Measurements from ENCODE around the gene SNX33.
"Not testable (repeated sequence)": the region's sequence is repeated elsewhere in the genome, so short reads cannot be mapped to it uniquely, and the experiment has no call there.

The SNX33 gene

DNA sequence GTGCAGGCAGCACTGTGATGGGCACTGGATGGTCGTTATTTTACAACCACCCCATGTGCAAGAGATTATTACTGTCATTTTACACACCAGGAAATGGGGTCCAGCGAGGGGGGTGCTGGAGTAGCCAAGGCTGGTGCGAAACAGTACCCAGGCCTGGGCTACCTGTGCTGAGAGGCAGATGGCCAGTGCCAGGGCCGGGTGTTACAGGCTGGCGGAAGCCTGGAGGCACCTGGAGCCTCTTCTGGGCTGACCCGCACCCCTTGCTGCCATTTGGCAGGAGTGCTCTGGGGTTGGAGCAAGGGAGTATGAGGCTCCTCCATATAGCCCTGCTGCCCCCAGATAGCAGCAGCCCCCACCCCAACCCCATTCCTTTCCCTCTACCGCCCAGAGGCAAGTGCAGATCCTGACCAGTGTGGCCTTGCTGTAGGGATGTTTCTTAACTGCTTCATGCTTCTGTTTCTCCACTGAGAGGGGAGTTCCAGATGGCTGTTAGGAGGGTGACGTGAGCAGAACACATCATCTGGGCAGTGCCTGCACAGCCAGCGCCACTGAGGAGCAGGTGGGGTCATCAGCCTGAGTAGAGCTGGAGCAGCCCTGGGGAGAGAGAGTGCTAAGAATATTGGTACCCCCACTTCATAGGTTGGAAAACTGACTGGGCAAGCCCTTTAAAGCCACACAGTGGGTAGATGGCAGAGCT, 15.3 kb downstream of the SNX33 start:
- no peak for DNase-seq

DNA sequence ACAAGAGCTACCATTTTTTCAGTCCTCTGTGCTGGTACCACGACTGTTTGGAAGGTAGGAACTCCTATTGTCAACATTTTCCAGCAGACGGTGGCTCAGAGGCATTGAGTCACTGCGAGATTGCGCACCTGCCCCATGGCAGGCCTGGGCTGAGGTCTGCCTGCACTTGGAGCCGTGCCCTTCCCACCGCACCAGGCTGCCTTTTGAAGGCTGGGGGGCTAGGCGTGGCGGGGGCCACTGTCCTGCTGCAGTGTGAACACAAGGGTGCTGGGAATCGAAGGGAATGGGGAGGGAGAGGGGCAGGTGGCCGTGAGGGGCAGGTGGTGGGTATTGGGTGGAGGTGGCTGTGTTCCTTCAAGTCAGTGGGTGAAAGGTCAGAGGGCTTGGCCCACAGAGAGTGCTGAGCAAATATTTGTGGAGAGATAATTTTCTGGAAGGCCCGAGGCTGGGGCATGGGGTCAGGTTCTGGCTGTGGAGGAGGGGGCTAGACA, 16.3 kb downstream of the SNX33 start:
- DNase-seq = no peak

DNA sequence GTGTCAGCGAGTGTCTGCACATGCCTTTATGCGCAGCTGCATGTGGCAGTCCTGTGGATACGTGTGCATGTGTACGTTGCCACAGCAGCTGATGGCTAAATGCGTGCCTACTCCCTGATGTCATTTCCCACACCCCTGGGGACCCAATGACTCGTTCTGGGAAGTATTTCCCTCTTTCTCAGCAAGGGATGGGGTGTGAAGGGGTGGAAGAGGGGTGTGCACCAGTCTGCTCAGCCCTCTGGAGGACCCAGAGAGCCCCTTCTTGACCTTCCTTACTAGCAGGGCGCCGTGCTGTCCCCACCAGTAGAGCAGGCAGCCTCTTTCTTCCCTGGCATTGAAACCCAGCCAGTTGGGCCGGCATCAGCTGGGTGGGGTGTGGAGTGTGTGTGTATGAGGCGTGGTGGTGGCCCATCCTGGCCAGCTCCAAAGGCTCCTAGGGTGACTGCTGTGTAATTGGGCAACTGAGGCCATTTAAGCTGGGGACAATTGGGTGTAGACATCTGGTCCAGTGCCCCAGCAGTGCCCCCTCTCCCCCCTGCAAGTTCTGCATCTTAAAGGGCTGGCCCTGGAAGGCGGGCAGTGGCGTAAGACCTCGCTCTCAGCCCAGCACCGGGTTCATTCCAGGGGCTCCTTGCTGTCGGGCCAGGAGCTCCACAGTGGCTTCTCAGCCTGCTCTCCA, 19.2 kb downstream of the SNX33 start:
- DNase-seq = no peak

DNA sequence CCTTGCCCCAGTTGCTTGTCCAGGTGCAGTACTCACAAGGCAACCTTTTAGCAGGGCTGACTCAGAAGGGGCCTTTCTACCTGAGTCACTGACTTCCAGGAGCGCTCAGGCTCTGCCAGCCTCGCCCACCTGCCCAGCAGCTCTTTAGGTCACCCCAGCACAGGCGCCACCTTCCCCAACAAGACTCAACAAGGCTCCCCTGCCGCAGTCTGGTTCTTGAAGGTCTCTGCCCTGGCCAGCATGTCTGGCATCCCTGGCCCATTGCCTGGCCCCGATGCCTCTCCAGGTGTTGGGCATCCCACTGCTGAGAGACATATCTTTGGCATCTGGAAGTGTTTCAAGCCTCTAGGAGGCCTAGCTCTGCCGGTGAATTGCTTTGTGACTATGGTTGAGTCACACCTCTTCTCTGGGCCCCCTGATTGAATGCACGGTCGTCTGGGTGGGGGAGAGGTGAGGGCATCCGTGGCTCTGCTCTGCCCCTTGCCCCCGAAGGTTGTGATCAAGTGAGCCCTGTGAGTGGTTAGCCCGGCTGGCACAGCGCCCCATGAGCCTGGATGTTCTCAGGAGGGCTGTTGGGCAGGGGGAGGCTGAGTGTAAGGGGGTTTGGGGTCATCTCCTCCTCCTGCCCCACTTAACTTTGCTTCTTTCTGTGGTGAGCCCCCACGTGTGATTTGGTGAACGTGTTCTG, 21.6 kb downstream of the SNX33 start:
- no peak for DNase-seq

DNA sequence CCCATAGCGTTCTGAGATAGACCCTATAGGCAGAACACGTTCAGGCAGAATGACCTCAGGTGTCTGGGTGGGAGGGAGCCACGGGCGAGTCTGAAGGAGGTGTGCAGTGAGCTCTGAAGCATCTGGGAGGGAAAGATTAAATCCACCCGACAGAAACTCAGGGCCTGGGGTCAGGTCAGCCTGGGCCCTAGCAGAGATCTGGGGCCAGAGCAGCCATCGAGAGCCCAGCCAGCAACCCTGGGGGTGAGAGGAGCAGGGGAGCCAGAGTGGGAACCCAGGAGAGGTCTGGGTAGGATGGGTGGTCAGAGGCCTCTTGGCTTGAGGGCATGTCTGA, 22.1 kb downstream of the SNX33 start:
- no peak for DNase-seq

DNA sequence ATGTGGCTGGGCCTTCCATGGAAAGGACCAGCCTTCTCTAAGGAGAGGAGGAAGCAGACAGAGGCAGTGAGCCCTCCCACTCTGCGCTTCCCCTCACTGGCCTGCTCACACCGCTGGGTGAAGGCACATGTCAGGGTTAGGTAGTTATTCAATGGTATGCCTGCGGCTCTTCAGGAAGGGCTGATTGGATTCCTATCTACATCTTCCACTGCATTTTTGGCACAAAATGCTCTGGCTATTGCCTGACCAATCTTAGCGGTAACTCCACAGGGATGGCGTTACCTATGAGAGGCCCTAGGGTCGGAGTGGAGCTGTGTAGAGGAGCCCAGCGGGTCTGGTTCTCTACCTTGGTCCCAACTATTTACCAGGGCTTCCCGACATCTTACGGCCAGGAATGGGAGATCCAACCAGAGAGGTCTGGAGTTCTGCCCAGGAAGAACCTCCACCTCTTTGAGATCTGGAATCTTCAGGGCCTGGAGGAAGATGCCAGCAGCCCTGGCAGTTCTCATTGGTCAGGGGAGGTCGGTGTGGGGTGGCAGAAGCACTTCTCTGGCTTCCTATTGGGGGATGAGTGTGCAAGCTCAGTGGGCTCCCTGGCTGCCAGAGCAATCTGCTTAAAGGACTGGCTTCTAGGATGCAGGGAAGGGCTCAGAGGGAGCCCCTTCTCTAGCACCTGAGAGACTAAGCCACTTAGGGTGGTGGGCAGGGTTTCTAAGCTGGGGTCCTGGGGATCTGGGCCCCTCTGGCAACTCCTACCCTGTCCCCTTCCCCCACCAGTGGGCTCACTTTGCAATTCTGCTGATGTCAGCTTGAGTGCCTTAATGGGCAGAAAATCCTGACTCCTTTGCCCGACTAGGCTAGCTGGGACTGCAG, 24.3 kb downstream of the SNX33 start:
- no peak for DNase-seq

DNA sequence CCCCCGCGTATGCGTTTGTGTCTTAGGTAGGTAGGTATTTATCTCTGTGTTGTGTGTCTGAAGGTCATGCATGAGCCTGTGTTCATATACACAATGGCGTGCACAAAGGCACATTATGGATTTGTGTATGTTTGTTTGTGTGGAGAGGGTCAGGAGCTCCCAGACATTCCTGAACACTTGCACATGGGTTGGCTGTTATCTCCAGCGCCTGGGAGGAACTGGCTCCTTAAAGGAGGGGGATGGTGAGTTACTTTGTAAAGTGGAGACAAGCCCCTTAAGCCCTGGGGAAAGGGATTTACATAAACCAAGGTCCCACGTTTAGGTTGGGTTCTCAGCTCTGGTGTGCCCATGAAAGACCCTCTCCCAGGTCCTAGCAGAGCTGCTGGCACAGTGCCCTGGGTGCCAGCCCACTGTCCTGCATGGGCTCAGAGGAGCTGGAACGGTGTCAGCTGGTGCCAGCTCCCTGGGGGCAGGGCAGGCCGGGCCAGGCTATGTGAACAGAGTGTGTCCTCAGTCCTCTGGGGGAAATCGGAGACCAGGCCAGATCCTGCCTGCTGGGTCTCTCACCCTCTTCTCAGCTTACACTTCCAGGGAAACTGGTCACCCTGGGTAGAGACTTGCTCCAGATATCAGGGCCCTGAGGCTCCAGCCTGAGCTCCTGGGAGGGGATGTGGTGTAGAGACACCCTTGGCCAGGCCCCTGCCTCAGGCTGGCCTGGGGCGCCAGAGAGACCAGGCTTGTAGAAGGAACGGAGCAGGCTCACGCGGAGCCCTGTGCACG, 25.1 kb downstream of the SNX33 start:
- DNase-seq = no peak

DNA sequence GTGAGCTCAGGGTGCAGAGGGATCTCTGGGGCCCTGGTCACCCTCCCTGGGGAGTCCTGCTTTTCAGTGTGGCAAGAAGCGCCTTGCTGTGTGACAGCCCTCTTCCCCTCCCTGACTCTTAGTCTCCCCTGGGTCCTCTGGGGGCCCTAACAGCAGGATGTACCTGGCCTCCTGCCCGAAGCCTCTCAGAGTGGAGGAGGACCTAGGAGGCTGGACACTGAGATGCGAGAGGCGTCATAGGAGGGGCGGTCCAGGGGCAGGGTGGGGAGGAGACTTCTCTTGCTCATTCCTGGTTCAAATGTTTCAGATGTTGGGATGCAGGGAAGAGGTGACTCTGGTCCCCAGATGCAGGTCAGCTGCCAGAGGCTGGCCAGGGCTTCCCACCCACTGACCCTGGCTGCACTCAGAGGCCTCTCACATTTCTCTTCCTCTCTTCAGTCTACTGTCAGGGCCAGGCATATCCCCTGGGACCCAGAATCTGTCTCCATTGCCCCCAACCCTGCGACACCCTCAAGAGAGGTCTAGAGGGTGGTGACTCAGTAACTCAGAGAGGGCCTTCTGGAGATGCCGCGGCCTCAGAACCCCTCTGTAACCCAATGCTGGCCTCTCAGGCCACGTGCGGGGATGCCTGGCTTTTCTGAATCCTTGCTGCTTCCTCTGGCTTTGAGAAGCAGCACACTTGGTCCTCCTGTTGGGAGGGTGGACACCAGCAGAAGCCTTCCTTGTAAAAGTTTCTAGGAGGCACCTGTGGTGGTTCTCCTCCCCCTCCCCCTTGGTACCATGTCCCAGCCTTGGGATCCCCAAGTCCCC, 25.9 kb downstream of the SNX33 start:
- DNase-seq = no peak

DNA sequence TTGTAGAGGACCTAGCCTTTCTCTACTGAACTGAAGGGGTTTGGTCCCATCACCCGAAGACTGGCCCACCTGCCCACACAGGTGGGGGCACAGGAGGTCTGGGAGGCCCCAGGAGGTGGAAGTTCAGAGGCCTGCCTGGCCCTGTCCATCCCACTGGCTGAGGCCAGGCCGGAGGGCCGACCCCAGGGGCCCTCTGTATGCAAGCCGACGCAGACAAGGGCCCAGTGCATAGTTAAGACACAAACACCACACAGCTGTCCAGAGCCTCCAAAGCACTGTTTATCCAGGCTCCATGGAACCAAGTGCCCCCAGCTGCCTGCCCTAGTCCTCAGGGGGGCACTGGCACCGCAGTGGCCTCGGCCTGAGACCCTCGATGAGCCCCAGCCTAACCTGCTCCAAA, 26.7 kb downstream of the SNX33 start:
- DNase-seq = no peak

DNA sequence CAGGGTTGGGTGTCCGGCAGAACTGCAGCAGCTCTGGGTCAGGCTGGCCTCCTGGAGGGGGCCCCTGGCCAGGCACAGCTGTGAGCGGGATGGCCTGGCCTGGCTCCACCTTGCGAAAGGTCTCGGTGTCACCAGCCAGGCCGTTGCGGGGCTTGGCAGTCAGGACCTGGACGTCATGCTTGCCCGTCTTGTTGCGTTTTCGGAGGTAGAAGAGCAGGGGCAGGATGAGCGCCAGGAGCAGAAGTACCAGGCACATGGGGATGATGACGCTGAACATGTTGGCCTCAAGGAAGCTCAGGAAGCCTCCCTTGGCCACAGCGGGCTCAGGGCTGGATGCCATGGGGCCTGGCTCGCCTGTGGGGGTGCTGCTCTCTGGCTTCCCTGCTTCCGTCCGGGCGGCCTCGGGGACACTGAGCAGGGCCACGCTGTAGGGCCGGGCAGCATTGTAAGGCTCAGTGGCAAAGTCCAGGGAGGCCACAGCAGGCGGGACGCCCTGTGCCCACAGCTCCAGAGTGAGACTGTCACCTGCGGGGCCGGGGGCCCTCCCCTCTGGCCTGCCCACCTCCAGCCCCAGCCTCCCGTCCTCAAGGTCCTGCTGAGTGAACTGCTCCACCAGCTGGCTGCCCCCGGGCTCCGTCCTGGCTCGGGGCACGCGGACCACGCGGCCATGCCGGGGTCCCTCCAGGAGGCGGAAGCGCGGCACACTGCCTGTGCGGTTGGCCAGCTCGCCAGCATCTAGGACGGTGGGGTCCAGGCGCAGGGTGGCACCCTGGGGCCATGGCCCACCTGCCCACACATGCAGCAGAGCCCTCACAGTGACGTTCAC, 28.1 kb downstream of the SNX33 start:
- no peak for DNase-seq

DNA sequence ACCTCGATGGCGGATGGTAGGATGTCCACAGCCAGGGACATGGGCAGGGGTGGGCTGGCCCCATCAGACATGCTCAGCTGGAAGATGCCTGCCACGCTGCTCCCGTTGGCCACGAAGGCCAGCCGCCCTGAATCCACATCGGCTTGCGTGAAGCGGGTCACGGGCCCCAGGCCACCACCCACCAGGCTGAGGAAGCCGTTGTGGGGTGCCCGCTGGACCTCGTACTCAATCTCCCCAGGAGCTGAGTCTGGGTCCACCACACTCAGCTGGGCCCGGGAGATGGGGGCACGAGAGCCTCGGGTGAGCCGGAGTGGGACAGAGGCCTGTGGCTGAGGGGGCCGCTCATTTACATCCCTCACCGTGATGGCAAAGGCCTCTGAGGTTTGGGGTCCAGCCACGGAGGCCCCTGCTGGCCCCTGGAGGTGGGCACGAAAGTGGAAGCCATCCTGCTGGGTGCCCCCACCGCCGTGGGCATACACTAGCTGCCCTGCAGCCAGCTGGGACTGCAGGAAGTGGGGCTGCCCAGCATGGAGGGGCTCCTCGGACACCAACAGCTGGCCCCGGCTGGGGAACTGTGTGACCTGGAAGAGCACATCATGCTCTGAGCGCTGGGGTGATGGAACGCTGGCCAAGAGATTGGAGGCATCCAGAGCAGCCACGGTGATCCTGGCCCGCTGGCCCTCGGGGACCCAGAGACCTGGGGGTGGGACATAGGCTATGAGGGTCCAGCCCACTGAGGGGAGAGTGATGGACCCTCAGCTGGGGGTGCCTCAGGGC, 29.2 kb downstream of the SNX33 start:
- DNase-seq = no peak

DNA sequence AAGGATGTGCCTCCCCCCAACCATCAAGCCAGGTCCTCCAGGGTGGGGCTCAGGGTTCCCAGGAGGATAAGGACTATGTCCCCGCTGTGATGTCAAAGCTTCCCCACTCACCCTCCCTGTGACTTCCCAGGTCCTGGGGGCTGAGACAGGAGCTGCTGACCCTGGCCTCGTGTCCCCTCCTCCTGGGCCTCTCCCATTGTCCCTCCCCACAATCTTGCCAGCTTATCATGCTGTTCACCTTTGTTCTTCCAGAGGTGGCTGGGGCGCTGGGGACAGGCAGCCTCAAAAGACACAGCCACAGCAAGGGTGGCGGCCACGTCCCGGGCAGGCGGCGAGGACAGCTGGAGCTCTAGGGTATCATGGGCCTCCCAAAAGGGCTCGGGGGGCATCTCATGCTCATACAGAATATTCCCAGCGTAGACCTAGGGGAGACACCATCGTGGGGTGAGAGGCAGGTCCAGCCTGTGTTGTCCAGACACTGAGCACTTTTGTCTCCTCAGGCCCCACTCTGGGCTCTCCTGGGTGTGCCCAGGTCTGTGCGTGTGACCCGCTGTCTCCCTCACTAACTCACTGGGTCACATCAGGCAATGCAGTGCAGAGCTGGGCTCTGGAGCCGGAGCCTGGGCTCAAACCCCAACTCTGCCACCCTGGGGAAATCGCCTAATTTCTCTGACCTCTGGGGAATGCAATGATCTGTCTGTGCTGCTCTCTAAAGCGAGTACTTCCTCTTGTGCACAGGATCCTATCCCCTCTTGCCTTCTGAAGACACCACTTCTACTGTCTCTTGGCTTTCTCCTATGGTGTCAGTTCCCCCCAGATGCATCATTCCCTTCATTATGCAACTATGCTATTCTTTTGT, 30.0 kb downstream of the SNX33 start:
- DNase-seq = no peak

DNA sequence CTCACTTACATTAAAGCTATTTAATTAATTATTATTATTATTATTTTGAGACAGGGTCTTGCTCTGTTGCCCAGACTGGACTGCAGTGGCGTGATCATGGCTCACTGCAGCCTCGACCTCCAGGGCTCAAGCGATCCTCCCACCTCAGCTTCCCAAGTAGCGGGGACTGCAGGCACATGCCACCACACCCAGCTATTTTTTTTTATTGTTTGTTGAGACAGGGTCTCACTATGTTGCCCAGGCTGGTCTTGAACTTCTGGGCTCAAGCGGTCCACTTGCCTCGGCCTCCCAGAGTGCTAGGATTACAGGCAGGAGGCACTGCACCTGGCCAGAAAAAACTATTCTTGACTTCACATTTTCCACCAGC, 30.6 kb downstream of the SNX33 start:
- not testable (repeated sequence) for DNase-seq

DNA sequence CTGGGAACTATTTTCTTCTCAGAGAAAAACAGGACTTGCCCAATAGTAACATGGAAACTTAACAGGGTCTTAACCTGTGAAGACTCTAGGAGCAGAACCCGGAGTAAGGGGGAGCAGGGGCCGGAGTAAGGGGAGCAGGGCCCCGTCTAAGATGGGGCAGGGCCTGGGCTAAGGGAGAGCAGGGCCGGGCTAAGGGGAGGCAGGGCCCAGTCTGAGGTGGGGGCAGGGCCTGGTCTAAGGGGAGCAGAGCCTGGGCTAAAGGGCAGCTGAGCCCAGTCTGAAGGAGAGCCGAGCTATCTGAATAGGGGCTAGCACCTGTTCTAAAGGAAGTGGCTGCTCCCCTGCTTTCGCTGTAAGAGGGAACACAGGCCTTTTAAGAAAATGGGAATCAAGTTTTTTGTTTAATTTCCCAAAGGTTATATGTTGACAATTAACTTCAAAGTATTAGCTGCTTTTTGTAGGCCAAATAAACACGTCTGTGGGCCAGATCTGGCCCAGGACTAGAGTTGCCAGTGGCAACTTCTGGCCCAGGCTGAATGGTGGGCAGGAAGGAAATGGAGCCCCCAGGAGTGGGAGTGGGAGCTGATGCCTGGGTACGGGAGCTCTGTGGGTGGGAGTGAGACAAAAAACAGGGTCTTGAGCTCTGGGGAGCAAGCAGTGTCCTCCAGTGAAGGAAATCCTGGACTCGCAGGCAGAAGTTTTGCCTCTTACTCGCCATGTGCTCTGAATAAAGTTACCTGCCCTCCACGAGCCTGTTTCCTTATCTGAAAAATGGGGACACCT, 32.5 kb downstream of the SNX33 start:
- no peak for DNase-seq

DNA sequence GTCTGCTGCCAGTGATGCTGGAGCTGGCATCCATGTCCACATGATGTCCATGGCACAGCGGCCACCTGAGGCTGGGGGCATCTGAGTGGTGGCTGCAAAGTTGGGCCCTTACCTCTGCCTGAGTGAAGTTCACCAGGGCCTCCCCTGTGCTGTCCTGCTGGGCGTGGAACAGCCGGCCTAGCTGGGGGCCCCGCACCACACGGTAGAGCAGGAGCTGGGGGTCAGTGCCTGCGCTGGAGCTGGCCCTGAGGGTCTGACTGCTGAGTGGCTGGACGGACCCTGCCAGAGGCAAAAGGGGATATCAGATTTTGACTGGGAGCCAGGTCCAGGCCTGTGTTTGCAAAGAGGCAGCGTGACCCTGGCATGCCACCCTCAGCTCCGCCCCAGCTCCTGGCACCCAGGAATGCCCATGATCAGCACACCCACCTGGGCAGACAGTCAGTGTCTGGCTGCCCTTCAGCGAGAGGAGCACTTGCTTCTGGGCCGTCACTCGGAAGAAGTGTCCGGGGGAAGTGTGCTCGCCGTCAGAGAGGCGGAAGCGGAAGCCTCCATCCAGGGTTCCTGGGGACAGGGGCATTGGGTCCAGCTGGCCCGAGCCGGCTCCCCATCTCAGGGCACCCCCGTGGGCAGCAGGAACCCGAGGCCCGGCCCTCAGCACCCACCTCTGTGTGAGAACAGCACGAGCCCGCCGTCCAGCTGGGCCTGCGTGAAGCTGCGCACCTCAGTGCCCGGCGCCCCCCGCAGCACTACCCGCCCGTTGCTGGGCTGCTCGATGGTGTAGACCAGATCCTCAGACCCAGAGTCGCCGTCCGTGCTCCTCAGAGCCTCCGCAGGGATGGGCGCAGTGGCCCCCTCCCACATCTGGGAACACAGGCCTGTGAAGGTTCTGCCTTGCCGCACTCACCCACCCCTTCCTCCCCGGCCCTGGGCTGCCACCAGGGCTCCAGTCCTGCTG, 34.7 kb downstream of the SNX33 start:
- DNase-seq = no peak

DNA sequence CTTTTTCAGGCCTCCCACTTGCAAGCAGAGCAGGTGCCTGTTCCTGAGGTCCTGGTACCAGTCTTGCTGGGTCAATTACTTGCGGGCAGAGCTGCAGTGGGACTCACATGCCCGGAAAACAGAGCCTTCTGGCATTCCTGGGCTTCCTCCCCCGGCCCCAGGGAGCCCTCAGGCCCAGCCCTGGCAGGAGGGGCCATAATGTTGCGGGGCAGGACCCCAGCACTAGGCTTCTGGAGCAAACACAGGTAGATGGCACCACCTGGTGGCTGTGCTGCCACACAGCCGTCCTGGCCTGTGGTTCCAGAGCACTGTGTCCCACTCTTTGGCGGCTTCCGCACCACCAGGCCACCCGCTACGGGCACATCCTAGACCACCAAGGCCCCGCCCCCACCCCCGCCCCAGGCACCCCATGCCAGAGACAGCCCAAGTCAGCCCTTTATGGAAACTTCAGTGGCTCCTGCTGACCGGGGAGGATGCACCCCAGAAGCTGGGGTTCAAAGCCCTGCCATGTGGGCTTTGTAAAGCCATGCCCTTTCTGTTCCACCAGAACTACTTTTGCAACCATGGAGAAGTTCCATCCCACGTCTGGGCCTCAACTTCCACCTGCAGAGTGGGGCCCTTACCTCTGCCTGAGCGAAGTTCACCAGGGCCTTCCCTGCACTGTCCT, 36.1 kb downstream of the SNX33 start:
- peak; percentile 82 for DNase-seq

Measured in stimulated activated CD4-positive, alpha-beta T cell treated with anti-CD3 and anti-CD28 coated beads, Interleukin-15, amount 100 ng/mL, for 24 hours (primary cell).